IMR-90 (cell line): Measurements from ENCODE around the gene EDN2. TPM values are rescaled to one million over a fixed set of nuclear protein-coding genes. Genes with fewer than 3 reads are reported as not detected.

Experiments
- ATAC-seq: fragments of 200-7000 bp; cut with Tn5 transposase; 2 replicates; pipeline ENCODE4 v1.9.1; 2020; ENCODE audit warnings: low read depth, mild to moderate bottlenecking, moderate library complexity
- BruUV-seq: library from RNA; stranded (reverse); fragments of 400-500 nt; replicated peaks from 2 replicates; lab custom pipeline; 2021; lab: Mats Ljungman, UMichigan
- CTCF ChIA-PET: fragments of 300-600 bp; formaldehyde crosslinking; extraction: SDS; loops from one replicate; lab custom pipeline; 2021; ENCODE audit warnings: antibody characterized with exemption; lab: Yijun Ruan, JAX
- POLR2A ChIA-PET: fragments of 300-600 bp; sonication (Branson Sonifier 250); formaldehyde crosslinking; loops from one replicate; lab custom pipeline; 2022; ENCODE audit warnings: antibody characterized with exemption; ENCODE audit not compliant: unreplicated experiment; lab: Charles Lee
- DNase-seq: peaks from one replicate; pipeline ENCODE4 v3.0.0; 2013
- H2AFZ ChIP-seq: replicated peaks from 2 replicates; pipeline ENCODE3; 2013; ENCODE audit warnings: low read length, mild to moderate bottlenecking; ENCODE audit not compliant: poor library complexity
- H2AK5ac ChIP-seq: 2 replicates; pipeline ENCODE4 v1.6.1; 2013; ENCODE audit warnings: low read depth, low read length, inconsistent platforms
- H2AK9ac ChIP-seq: replicated peaks from 2 replicates; pipeline ENCODE3; 2013; ENCODE audit warnings: mild to moderate bottlenecking, low read depth, low read length, moderate library complexity; ENCODE audit not compliant: poor library complexity
- H2BK120ac ChIP-seq: 2 replicates; pipeline ENCODE4 v1.6.1; 2013; ENCODE audit warnings: low read depth, low read length, inconsistent platforms
- H2BK15ac ChIP-seq: 3 replicates; pipeline ENCODE4 v1.6.1; 2013; ENCODE audit warnings: low read depth, low read length, inconsistent platforms
- H2BK20ac ChIP-seq: 2 replicates; pipeline ENCODE4 v1.6.1; 2013; ENCODE audit warnings: low read depth, mild to moderate bottlenecking, inconsistent platforms, low read length, moderate library complexity
- H2BK5ac ChIP-seq: 2 replicates; pipeline ENCODE4 v1.6.1; 2013; ENCODE audit warnings: mild to moderate bottlenecking, low read depth, low read length, inconsistent platforms; ENCODE audit not compliant: poor library complexity, severe bottlenecking
- H3K14ac ChIP-seq: replicated peaks from 2 replicates; pipeline ENCODE4 v1.6.1; 2013; ENCODE audit warnings: low read depth, low read length, inconsistent platforms
- H3K18ac ChIP-seq: 2 replicates; pipeline ENCODE4 v1.6.1; 2013; ENCODE audit warnings: low read depth, low read length, control low read depth
- H3K23ac ChIP-seq: 2 replicates; pipeline ENCODE4 v1.6.1; 2013; ENCODE audit warnings: low read depth, low read length, inconsistent platforms
- H3K27ac ChIP-seq: 2 replicates; pipeline ENCODE4 v1.5.1; 2013; ENCODE audit warnings: mild to moderate bottlenecking, control low read depth, low read length; ENCODE audit not compliant: insufficient read depth
- H3K27me3 ChIP-seq: 2 replicates; pipeline ENCODE4 v1.6.1; 2013; ENCODE audit warnings: low read length; ENCODE audit not compliant: control insufficient read depth, insufficient read depth
- H3K36me3 ChIP-seq: 2 replicates; pipeline ENCODE4 v1.6.1; 2013; ENCODE audit warnings: low read length, mixed read lengths; ENCODE audit not compliant: control insufficient read depth, insufficient read depth
- H3K4ac ChIP-seq: 2 replicates; pipeline ENCODE4 v1.6.1; 2013; ENCODE audit warnings: low read depth, low read length, inconsistent platforms
- H3K4me1 ChIP-seq: 2 replicates; pipeline ENCODE4 v1.6.1; 2013; ENCODE audit warnings: low read length, mixed read lengths; ENCODE audit not compliant: control insufficient read depth, insufficient read depth
- H3K4me2 ChIP-seq: 2 replicates; pipeline ENCODE4 v1.6.1; 2013; ENCODE audit warnings: low read depth, mild to moderate bottlenecking, control low read depth, low read length, moderate library complexity
- H3K4me3 ChIP-seq: 2 replicates; pipeline ENCODE4 v1.5.1; 2013; ENCODE audit warnings: low read depth, mild to moderate bottlenecking, control low read depth, low read length, moderate library complexity; ENCODE audit not compliant: insufficient read depth
- H3K56ac ChIP-seq: 2 replicates; pipeline ENCODE4 v1.6.1; 2013; ENCODE audit warnings: low read length, inconsistent platforms; ENCODE audit not compliant: insufficient read depth; ENCODE audit errors: extremely low read depth
- H3K79me1 ChIP-seq, 2 experiments: 2 replicates each; pipeline ENCODE4 v1.6.1; 2013; ENCODE audit warnings: low read length in 2 of 2, inconsistent platforms in 1 of 2, low read depth in 1 of 2
- H3K9ac ChIP-seq: 2 replicates; pipeline ENCODE4 v1.6.1; 2013; ENCODE audit warnings: low read depth, low read length, control low read depth
- H3K9me1 ChIP-seq: 2 replicates; pipeline ENCODE4 v1.6.1; 2013; ENCODE audit warnings: low read length, inconsistent platforms; ENCODE audit not compliant: insufficient read depth
- H3K9me3 ChIP-seq: 2 replicates; pipeline ENCODE4 v1.6.1; 2013; ENCODE audit warnings: low read length; ENCODE audit not compliant: control insufficient read depth, insufficient read depth
- H4K20me1 ChIP-seq: 2 replicates; pipeline ENCODE4 v1.6.1; 2013; ENCODE audit warnings: low read length, inconsistent platforms; ENCODE audit not compliant: insufficient read depth
- H4K5ac ChIP-seq: 2 replicates; pipeline ENCODE4 v1.6.1; 2013; ENCODE audit warnings: mild to moderate bottlenecking, low read depth, low read length, control low read depth
- H4K8ac ChIP-seq, 2 experiments: 2 replicates each; pipeline ENCODE4 v1.6.1; 2013; ENCODE audit warnings: low read depth in 2 of 2, low read length in 2 of 2, control low read depth in 1 of 2, inconsistent platforms in 1 of 2
- H4K91ac ChIP-seq: 2 replicates; pipeline ENCODE4 v1.6.1; 2013; ENCODE audit warnings: low read depth, low read length, inconsistent platforms; ENCODE audit not compliant: insufficient read depth
- BHLHE40 ChIP-seq: fragments of 150-350 bp; IDR thresholded peaks from 2 replicates; pipeline ENCODE4 v1.6.1; 2016; ENCODE audit warnings: mild to moderate bottlenecking, low read depth, low read length
- CEBPB ChIP-seq: IDR thresholded peaks from 2 replicates; pipeline ENCODE4 v1.6.1; 2012; ENCODE audit warnings: low read depth, low read length, improper control_type of control experiment
- CHD1 ChIP-seq: IDR thresholded peaks from 2 replicates; pipeline ENCODE4 v1.6.1; 2012; ENCODE audit warnings: low read depth, low read length, improper control_type of control experiment
- ELK1 ChIP-seq: fragments of 150-350 bp; IDR thresholded peaks from 2 replicates; pipeline ENCODE4 v1.6.1; 2016; ENCODE audit warnings: low read depth, mild to moderate bottlenecking, low read length, moderate library complexity, borderline replicate concordance
- FOS ChIP-seq: fragments of 150-350 bp; IDR thresholded peaks from 2 replicates; pipeline ENCODE4 v1.6.1; 2016; ENCODE audit warnings: low read depth, low read length
- MAFK ChIP-seq: IDR thresholded peaks from 2 replicates; pipeline ENCODE4 v1.6.1; 2012; ENCODE audit warnings: low read depth, low read length, improper control_type of control experiment
- MAZ ChIP-seq: IDR thresholded peaks from 2 replicates; pipeline ENCODE4 v1.6.1; 2012; ENCODE audit warnings: low read depth, mild to moderate bottlenecking, low read length, improper control_type of control experiment, moderate library complexity, borderline replicate concordance
- MXI1 ChIP-seq: IDR thresholded peaks from 2 replicates; pipeline ENCODE4 v1.6.1; 2012; ENCODE audit warnings: low read depth, mild to moderate bottlenecking, low read length, moderate library complexity, borderline replicate concordance
- NFE2L2 ChIP-seq: fragments of 150-350 bp; IDR thresholded peaks from 2 replicates; pipeline ENCODE4 v1.6.1; 2016; ENCODE audit warnings: low read depth, mild to moderate bottlenecking, low read length
- POLR2A ChIP-seq: IDR thresholded peaks from 2 replicates; pipeline ENCODE4 v1.6.1; 2012; ENCODE audit warnings: mild to moderate bottlenecking, low read depth, low read length
- RAD21 ChIP-seq: IDR thresholded peaks from 2 replicates; pipeline ENCODE4 v1.6.1; 2012; ENCODE audit warnings: low read length, improper control_type of control experiment
- RCOR1 ChIP-seq: IDR thresholded peaks from 2 replicates; pipeline ENCODE4 v1.6.1; 2012; ENCODE audit warnings: mild to moderate bottlenecking, low read length, improper control_type of control experiment; ENCODE audit not compliant: insufficient replicate concordance
- RFX5 ChIP-seq: IDR thresholded peaks from 2 replicates; pipeline ENCODE4 v1.8.0; 2012; ENCODE audit warnings: low read depth, mild to moderate bottlenecking, low read length, moderate library complexity
- SMC3 ChIP-seq: fragments of 150-350 bp; IDR thresholded peaks from 2 replicates; pipeline ENCODE4 v1.6.1; 2016; ENCODE audit warnings: low read depth, mild to moderate bottlenecking, antibody characterized with exemption, low read length, moderate library complexity
- whole genome bisulfite sequencing, 2 experiments: methylation state at CpG; one replicate each; pipeline versions ENCODE4 v1.1.5 to v1.1.7; 2013; ENCODE audit warnings: missing lambda C conversion rate in 2 of 2; ENCODE audit not compliant: insufficient read length in 1 of 2; ENCODE audit errors: extremely low coverage in 2 of 2; 5-methylcytosine and 5-hydroxymethylcytosine counted together
- dilution Hi-C: fragments of 300-500 bp; cut with HindIII; formaldehyde crosslinking; loops from one replicate; pipeline ENCODE4 v1.14.3; 2018; ENCODE audit warnings: low sequenced_read_pairs; ENCODE audit not compliant: unreplicated experiment
- in situ Hi-C: fragments of 300-500 bp; cut with MboI; formaldehyde crosslinking; loops from 3 replicates; pipeline ENCODE4 v1.14.3; 2019; ENCODE audit warnings: low sequenced_read_pairs, inconsistent platforms, mixed read lengths
- intact Hi-C: fragments of 100-400 bp; cut with micrococcal nuclease; formaldehyde crosslinking; loops from 2 replicates; pipeline ENCODE4 v1.10.0; 2022
- polyA plus RNA-seq, 3 experiments: library from polyadenylated mRNA; depleted of rRNA; stranded (reverse); fragments of >200 nt; gene quantifications; 2 replicates each; pipeline ENCODE4 v1.2.3, GENCODE V29; 2012; ENCODE audit warnings: low replicate concordance in 1 of 3
- total RNA-seq: library from RNA; depleted of rRNA; stranded (reverse); fragments of >200 nt; gene quantifications from 2 replicates; pipeline ENCODE4 v1.2.3, GENCODE V29; 2012
- TF ChIP-seq, protein P1 (sequence below): conservative IDR thresholded peaks from 2 replicates; pipeline ENCODE4 v1.5.1; 2012; ENCODE audit warnings: mild to moderate bottlenecking, low read depth, low read length, improper control_type of control experiment
- TF ChIP-seq, protein P2 (sequence below): fragments of 150-350 bp; IDR thresholded peaks from 2 replicates; pipeline ENCODE4 v1.6.1; 2017; ENCODE audit warnings: mild to moderate bottlenecking, antibody characterized with exemption, low read length, low read depth

EDN2 gene
- total and polyA plus RNA-seq, 2 of the 4 experiments (the other 2 are of a cell fraction), result 0.27 TPM; not detected in 1

DNA sequence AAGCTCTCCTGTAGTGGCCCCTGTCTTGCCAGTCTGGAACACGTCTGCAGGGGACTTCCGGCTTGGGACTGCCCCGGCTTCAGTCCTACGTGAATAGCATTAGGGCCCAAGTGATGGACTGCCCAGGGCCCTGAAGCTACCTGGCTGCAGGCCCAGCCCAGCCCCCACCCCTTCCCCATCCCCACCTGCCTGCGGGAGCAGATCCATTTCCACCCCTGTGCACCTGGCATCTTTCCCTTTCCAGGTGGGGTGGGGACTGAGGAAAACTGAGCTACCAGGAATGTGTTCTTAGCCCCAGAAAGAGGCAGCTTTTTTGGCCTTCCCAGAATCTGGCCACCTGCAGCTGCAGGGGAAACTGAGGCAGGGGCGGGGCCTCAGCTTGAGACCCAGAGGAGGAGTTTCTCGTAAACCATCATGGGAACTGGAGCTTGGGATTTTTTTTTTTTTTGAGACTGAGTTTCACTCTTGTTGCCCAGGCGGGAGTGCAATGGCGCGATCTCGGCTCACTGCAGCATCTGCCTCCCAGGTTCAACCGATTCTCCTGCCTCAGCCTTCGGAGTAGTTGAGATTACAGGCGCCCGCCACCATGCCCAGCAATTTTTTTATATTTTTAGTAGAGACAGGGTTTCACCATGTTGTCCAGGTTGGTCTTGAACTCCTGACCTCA is 3.2 kb downstream of the EDN2 start:
- in situ Hi-C loops, result no loop called here
- Histone ChIP-seq H3K27me3 (no peaks in the 10 kb centered on the region), H2BK120ac (no peak overlapping the region), H2BK20ac (no peak overlapping the region), H2AFZ (no peak overlapping the region), H3K4me2 (no peak overlapping the region), H4K91ac (no peak overlapping the region), H4K8ac (no peak overlapping the region; a peak in 1 of 4 replicates), H3K18ac (no peak overlapping the region), H3K4me1 (peaks cover 27% of the 10 kb centered on the region), H3K9me1 (peaks cover 15% of the 10 kb centered on the region), H3K4ac (no peak overlapping the region), H4K5ac (no peak overlapping the region), H2AK9ac (no peak overlapping the region), H2BK15ac (no peak overlapping the region), H3K79me1 (no peaks in the 10 kb centered on the region), H3K4me3 (no peak overlapping the region), H3K9ac (no peak overlapping the region), H2BK5ac (no peak overlapping the region), H3K9me3 (no peaks in the 10 kb centered on the region), H3K27ac (no peak overlapping the region), H4K20me1 (no peaks in the 10 kb centered on the region), H3K14ac (no peak overlapping the region), H3K36me3 (no peaks in the 10 kb centered on the region), H3K23ac (no peak overlapping the region), H2AK5ac (no peak overlapping the region), H3K56ac (no peak overlapping the region)
- dilution Hi-C loops, result no loop called here
- ChIA-PET CTCF (interaction anchor here (0.6 to 0.8 kb wide), 2 partner anchors 32 to 35 kb away, joined by 3 read pairs; no protein-coding TSS in a partner anchor), POLR2A (no interaction called here)
- intact Hi-C loops, result no loop called here
- no peak for DNase-seq
- no TSS peak for BruUV-seq
- 94% methylated on average over 8 of the region's 15 CpGs; no CpG with 5 or more reads in 1 of the 2 experiments for WGBS, 2 experiments
- TF ChIP-seq, protein P1, sequence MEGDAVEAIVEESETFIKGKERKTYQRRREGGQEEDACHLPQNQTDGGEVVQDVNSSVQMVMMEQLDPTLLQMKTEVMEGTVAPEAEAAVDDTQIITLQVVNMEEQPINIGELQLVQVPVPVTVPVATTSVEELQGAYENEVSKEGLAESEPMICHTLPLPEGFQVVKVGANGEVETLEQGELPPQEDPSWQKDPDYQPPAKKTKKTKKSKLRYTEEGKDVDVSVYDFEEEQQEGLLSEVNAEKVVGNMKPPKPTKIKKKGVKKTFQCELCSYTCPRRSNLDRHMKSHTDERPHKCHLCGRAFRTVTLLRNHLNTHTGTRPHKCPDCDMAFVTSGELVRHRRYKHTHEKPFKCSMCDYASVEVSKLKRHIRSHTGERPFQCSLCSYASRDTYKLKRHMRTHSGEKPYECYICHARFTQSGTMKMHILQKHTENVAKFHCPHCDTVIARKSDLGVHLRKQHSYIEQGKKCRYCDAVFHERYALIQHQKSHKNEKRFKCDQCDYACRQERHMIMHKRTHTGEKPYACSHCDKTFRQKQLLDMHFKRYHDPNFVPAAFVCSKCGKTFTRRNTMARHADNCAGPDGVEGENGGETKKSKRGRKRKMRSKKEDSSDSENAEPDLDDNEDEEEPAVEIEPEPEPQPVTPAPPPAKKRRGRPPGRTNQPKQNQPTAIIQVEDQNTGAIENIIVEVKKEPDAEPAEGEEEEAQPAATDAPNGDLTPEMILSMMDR, result no peak
- TF ChIP-seq POLR2A (no peak), SMC3 (no peak), RCOR1 (no peak), NFE2L2 (no peak), ELK1 (no peak), MXI1 (no peak), MAFK (no peak), RAD21 (no peak), MAZ (no peak), CEBPB (no peak), CHD1 (no peak), FOS (no peak), BHLHE40 (no peak), RFX5 (no peak)
- TF ChIP-seq, protein P2, sequence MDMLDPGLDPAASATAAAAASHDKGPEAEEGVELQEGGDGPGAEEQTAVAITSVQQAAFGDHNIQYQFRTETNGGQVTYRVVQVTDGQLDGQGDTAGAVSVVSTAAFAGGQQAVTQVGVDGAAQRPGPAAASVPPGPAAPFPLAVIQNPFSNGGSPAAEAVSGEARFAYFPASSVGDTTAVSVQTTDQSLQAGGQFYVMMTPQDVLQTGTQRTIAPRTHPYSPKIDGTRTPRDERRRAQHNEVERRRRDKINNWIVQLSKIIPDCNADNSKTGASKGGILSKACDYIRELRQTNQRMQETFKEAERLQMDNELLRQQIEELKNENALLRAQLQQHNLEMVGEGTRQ, result no peak
- ATAC-seq, result no peak
